ENCODE results near the gene PUS1. TPM values are rescaled to one million over a fixed set of nuclear protein-coding genes. Genes with fewer than 3 reads are reported as not detected.
"Not testable (repeated sequence)": the region's sequence is repeated elsewhere in the genome, so short reads cannot be mapped to it uniquely, and the experiment has no call there.

Gene PUS1
- total and polyA plus RNA-seq, 4 donors, result 6.8 to 35.6 (median 29.8) TPM

GRCh38 chr12:131959116-131959515, 30.0 kb downstream of the PUS1 start:
- no peak for DNase-seq
- no peak overlapping the region for H3K4me3 ChIP-seq

GRCh38 chr12:131959641-131960589, 30.8 kb downstream of the PUS1 start:
- Histone ChIP-seq H3K27ac (ENCODE audit: low read depth in 1 of 2, low read length in 1 of 2) (no peak overlapping the region), H3K4me3 (no peak overlapping the region), H3K36me3 (ENCODE audit: control insufficient read depth in 4 of 4, insufficient read depth in 4 of 4, low read length in 4 of 4) (peaks cover 0 to 12% (median 5%) of the 10 kb centered on the region in 4 donors), H3K27me3 (ENCODE audit: control insufficient read depth in 3 of 3, insufficient read depth in 3 of 3, low read length in 2 of 3) (no peaks in the 10 kb centered on the region), H3K9me3 (ENCODE audit: control insufficient read depth in 4 of 4, insufficient read depth in 3 of 4, low read length in 3 of 4) (no peaks in the 10 kb centered on the region), H3K9ac (ENCODE audit: insufficient read depth in 1 of 2, low read length in 2 of 2) (no peak overlapping the region), H3K4me1 (ENCODE audit: control insufficient read depth in 5 of 5, insufficient read depth in 5 of 5, low read length in 5 of 5) (peaks cover 0 to 7% (median 0%) of the 10 kb centered on the region in 5 donors)
- DNase-seq (no peak), ATAC-seq (ENCODE audit: insufficient read depth, low FRiP score) (no peak)
- no peak for TF ChIP-seq CTCF (IDR thresholded peaks at IDR 0.05; ENCODE audit: control extremely low read depth, extremely low read depth)
- 88 to 92% methylated on average over 16 of the region's 16 CpGs for WGBS, 2 donors

More at GRCh38 chr12:131959116-131959515, 30.0 kb downstream of the PUS1 start:
- no peak overlapping the region for H3K27ac ChIP-seq (ENCODE audit: low read depth in 1 of 2, low read length in 1 of 2)
- H3K36me3 ChIP-seq (ENCODE audit: control insufficient read depth in 4 of 4, insufficient read depth in 4 of 4, low read length in 4 of 4), result peaks cover 0 to 12% (median 5%) of the 10 kb centered on the region in 4 donors
- H3K9me3 ChIP-seq (ENCODE audit: control insufficient read depth in 4 of 4, insufficient read depth in 3 of 4, low read length in 3 of 4), result no peaks in the 10 kb centered on the region
- TF ChIP-seq CTCF (IDR thresholded peaks at IDR 0.05; ENCODE audit: control extremely low read depth, extremely low read depth), result no peak
- WGBS, 2 donors, result 79 to 91% methylated on average over 4 of the region's 4 CpGs
- no peaks in the 10 kb centered on the region for H3K27me3 ChIP-seq (ENCODE audit: control insufficient read depth in 3 of 3, insufficient read depth in 3 of 3, low read length in 2 of 3)
- no peak for ATAC-seq (ENCODE audit: insufficient read depth, low FRiP score)
- H3K4me1 ChIP-seq (ENCODE audit: control insufficient read depth in 5 of 5, insufficient read depth in 5 of 5, low read length in 5 of 5), result peaks cover 0 to 7% (median 0%) of the 10 kb centered on the region in 5 donors
- H3K9ac ChIP-seq (ENCODE audit: insufficient read depth in 1 of 2, low read length in 2 of 2), result no peak overlapping the region

GRCh38 chr12:131960590-131961325, 31.7 kb downstream of the PUS1 start:
- not testable (repeated sequence) for H3K9ac ChIP-seq (ENCODE audit: insufficient read depth in 1 of 2, low read length in 2 of 2); H3K9me3 ChIP-seq (ENCODE audit: control insufficient read depth in 4 of 4, insufficient read depth in 3 of 4, low read length in 3 of 4)

GRCh38 chr12:131961328-131961727, 32.3 kb downstream of the PUS1 start:
- not testable (repeated sequence) for H3K4me1 ChIP-seq (ENCODE audit: control insufficient read depth in 5 of 5, insufficient read depth in 5 of 5, low read length in 5 of 5); DNase-seq; H3K9ac ChIP-seq (ENCODE audit: insufficient read depth in 1 of 2, low read length in 2 of 2); ATAC-seq (ENCODE audit: insufficient read depth, low FRiP score); H3K27me3 ChIP-seq (ENCODE audit: control insufficient read depth in 3 of 3, insufficient read depth in 3 of 3, low read length in 2 of 3); H3K9me3 ChIP-seq (ENCODE audit: control insufficient read depth in 4 of 4, insufficient read depth in 3 of 4, low read length in 3 of 4); H3K27ac ChIP-seq (ENCODE audit: low read depth in 1 of 2, low read length in 1 of 2); H3K4me3 ChIP-seq
- H3K36me3 ChIP-seq (ENCODE audit: control insufficient read depth in 4 of 4, insufficient read depth in 4 of 4, low read length in 4 of 4), result peaks cover 0 to 12% (median 6%) of the 10 kb centered on the region in 4 donors
- 86 to 91% methylated on average over 1 to 9 of the region's 20 CpGs for WGBS, 2 donors

More at GRCh38 chr12:131960590-131961325, 31.7 kb downstream of the PUS1 start:
- H3K27ac ChIP-seq (ENCODE audit: low read depth in 1 of 2, low read length in 1 of 2); H3K4me1 ChIP-seq (ENCODE audit: control insufficient read depth in 5 of 5, insufficient read depth in 5 of 5, low read length in 5 of 5); H3K4me3 ChIP-seq; H3K27me3 ChIP-seq (ENCODE audit: control insufficient read depth in 3 of 3, insufficient read depth in 3 of 3, low read length in 2 of 3); DNase-seq; ATAC-seq (ENCODE audit: insufficient read depth, low FRiP score): not testable (repeated sequence)
- H3K36me3 ChIP-seq (ENCODE audit: control insufficient read depth in 4 of 4, insufficient read depth in 4 of 4, low read length in 4 of 4), result peaks cover 0 to 12% (median 5%) of the 10 kb centered on the region in 4 donors
- 93 to 95% methylated on average over 19 to 21 of the region's 30 CpGs for WGBS, 2 donors
